WTC11 (cell line): ENCODE results near the gene KRT6A. TPM values are rescaled to one million over a fixed set of nuclear protein-coding genes. Genes with fewer than 3 reads are reported as not detected.

ENCODE experiments used
- ATAC-seq: fragments of 200-7000 bp; cut with Tn5 transposase; 2 replicates; pipeline ENCODE4 v1.10.0; 2021; ENCODE audit warnings: mild to moderate bottlenecking, moderate library complexity
- CTCF ChIA-PET: fragments of 300-600 bp; sonication (Branson Sonifier 250); formaldehyde crosslinking; loops from one replicate; lab custom pipeline; 2021; ENCODE audit warnings: antibody characterized with exemption; lab: Charles Lee
- POLR2A ChIA-PET: fragments of 350-600 bp; sonication (Branson Sonifier 250); formaldehyde crosslinking; loops from one replicate; lab custom pipeline; 2021; ENCODE audit warnings: antibody characterized with exemption; lab: Charles Lee
- DNase-seq: peaks from one replicate; pipeline ENCODE4 v3.0.0; 2021; ENCODE audit warnings: low spot score
- H3K27ac Mint-ChIP-seq: 2 replicates; pipeline ENCODE4 v1.8.0; 2021; ENCODE audit warnings: mixed read lengths
- H3K27me3 Mint-ChIP-seq: 2 replicates; pipeline ENCODE4 v1.8.0; 2021; ENCODE audit warnings: low read depth, mild to moderate bottlenecking, moderate library complexity, mixed read lengths
- H3K36me3 Mint-ChIP-seq: 2 replicates; pipeline ENCODE4 v1.8.0; 2021; ENCODE audit warnings: mixed read lengths
- H3K4me1 Mint-ChIP-seq: 2 replicates; pipeline ENCODE4 v1.8.0; 2022; ENCODE audit warnings: mixed read lengths
- H3K4me3 Mint-ChIP-seq: 2 replicates; pipeline ENCODE4 v1.8.0; 2021; ENCODE audit warnings: mild to moderate bottlenecking, moderate library complexity, mixed read lengths
- H3K9me3 Mint-ChIP-seq: 2 replicates; pipeline ENCODE4 v1.8.0; 2021; ENCODE audit warnings: mixed read lengths
- ATF1 ChIP-seq: sonication (generic); formaldehyde crosslinking; IDR thresholded peaks from 2 replicates; pipeline ENCODE4 v1.8.1; 2023; ENCODE audit warnings: mild to moderate bottlenecking, moderate library complexity, missing genetic modification reagents
- ATF2 ChIP-seq: sonication (generic); formaldehyde crosslinking; IDR thresholded peaks from 2 replicates; pipeline ENCODE4 v1.8.1; 2022; ENCODE audit warnings: low read depth, missing genetic modification reagents, borderline replicate concordance
- ATF3 ChIP-seq: sonication (generic); formaldehyde crosslinking; conservative IDR thresholded peaks from 2 replicates; pipeline ENCODE4 v1.8.1; 2022; ENCODE audit warnings: mild to moderate bottlenecking, missing genetic modification reagents
- EMX1 ChIP-seq: fragments of 250-450 bp; sonication (Bioruptor Pico); IDR thresholded peaks from 2 replicates; pipeline ENCODE4 v1.8.0; 2021; ENCODE audit warnings: mild to moderate bottlenecking
- FOXJ3 ChIP-seq: sonication (generic); formaldehyde crosslinking; IDR thresholded peaks from 2 replicates; pipeline ENCODE4 v1.9.0; 2021; ENCODE audit warnings: missing genetic modification reagents, mild to moderate bottlenecking, borderline replicate concordance
- FOXK1 ChIP-seq: sonication (generic); formaldehyde crosslinking; IDR thresholded peaks from 2 replicates; pipeline ENCODE4 v1.8.0; 2022; ENCODE audit warnings: mild to moderate bottlenecking, moderate library complexity, missing genetic modification reagents
- GTF2I ChIP-seq: fragments of 250-450 bp; sonication (Bioruptor Pico); conservative IDR thresholded peaks from 2 replicates; pipeline ENCODE4 v1.4.0; 2021; ENCODE audit warnings: mild to moderate bottlenecking
- IRF2 ChIP-seq: sonication (generic); formaldehyde crosslinking; IDR thresholded peaks from 2 replicates; pipeline ENCODE4 v1.8.0; 2022; ENCODE audit warnings: low read depth, missing genetic modification reagents, borderline replicate concordance
- MYBL2 ChIP-seq: sonication (generic); formaldehyde crosslinking; IDR thresholded peaks from 2 replicates; pipeline ENCODE4 v1.8.1; 2023; ENCODE audit warnings: mild to moderate bottlenecking, moderate library complexity, missing genetic modification reagents
- RELA ChIP-seq: sonication (generic); formaldehyde crosslinking; IDR thresholded peaks from 2 replicates; pipeline ENCODE4 v1.8.1; 2022; ENCODE audit warnings: missing genetic modification reagents, mild to moderate bottlenecking, borderline replicate concordance
- TP53 ChIP-seq: sonication (generic); formaldehyde crosslinking; IDR thresholded peaks from 2 replicates; pipeline ENCODE4 v1.8.1; 2023; ENCODE audit warnings: mild to moderate bottlenecking, missing genetic modification reagents
- USF2 ChIP-seq: sonication (generic); formaldehyde crosslinking; IDR thresholded peaks from 2 replicates; pipeline ENCODE4 v1.8.1; 2023; ENCODE audit warnings: mild to moderate bottlenecking, missing genetic modification reagents, moderate library complexity
- ZNF425 ChIP-seq: fragments of 250-450 bp; sonication (Bioruptor Pico); conservative IDR thresholded peaks from 2 replicates; pipeline ENCODE4 v1.9.0; 2021; ENCODE audit warnings: mild to moderate bottlenecking
- ZNF671 ChIP-seq: fragments of 250-450 bp; sonication (Bioruptor Pico); IDR thresholded peaks from 2 replicates; pipeline ENCODE4 v1.8.0; 2021; ENCODE audit warnings: mild to moderate bottlenecking
- total RNA-seq: library from RNA; stranded (reverse); gene quantifications from 3 replicates; pipeline ENCODE4 v1.2.3, GENCODE V29; 2021
- TF ChIP-seq, protein P1 (sequence below): sonication (generic); formaldehyde crosslinking; IDR thresholded peaks from 2 replicates; pipeline ENCODE4 v1.8.1; 2023; ENCODE audit warnings: mild to moderate bottlenecking, missing genetic modification reagents

Gene KRT6A
- total RNA-seq, 1 experiment from 2014 or later, result not detected

GRCh38 chr12:52439420-52439819 is 53.6 kb downstream of the KRT6A start:
- no peak for DNase-seq
- TF ChIP-seq RELA (CRISPR knock-in tag), result no peak
- Mint-ChIP-seq H3K27me3 (no peaks in the 10 kb centered on the region), H3K27ac (no peak overlapping the region), H3K4me1 (peaks cover 27% of the 10 kb centered on the region), H3K36me3 (no peaks in the 10 kb centered on the region), H3K9me3 (no peaks in the 10 kb centered on the region), H3K4me3 (no peak overlapping the region)
- CTCF ChIA-PET, result interaction anchor here (1.9 kb wide), 1 partner anchor 43 kb away, joined by 6 read pairs; no protein-coding TSS in a partner anchor
- ATAC-seq, result no peak
- POLR2A ChIA-PET, result no interaction called here

DNA sequence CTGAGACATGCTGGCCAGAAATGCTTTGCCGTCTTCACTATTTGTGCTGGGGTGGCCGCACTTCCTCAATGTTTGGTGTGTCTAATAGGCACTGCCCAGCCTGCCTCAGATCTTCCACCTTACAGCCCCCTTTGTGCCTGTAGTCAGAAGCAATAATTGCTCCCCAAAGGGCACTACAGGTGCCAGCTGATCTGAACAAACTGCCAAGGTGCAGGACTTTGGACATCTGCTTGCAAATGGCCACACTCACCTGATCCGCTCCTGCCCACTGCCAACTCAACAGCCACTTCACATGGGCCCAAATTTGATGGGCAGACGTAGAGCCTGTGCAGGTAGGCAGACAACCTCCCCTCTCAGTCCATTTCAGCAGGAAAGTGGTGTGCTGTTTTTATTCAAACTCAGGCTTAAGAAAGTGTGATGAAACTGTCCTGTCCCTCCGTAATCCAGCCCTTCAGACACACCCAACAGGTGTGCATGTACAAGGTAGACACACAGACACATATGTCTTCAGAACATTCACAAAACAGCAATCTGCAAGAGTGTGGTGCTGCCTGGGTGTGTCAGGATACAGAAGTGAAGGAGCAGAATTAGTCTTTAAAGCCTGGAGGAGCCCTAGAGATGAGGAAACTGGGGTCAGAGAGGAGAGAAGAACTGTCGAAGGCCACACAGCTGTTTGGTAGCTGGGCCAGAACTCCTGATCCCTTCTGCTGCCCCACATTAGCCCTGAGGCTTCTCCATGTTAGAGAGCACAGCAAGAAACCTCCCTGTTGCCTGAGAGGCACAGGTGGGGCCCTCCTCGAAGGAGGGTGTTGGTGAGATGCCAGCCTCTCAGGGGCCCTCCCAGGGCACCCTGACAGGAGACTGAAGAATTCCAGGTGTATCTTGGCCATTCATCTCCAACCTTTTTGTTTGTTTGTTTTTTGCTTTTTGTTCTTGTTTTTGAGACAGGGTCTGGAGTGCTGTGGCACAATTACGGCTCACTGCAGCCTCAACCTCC is 54.5 kb downstream of the KRT6A start:
- TF ChIP-seq ATF3 (no peak), IRF2 (CRISPR knock-in tag) (no peak), FOXK1 (no peak), FOXJ3 (CRISPR knock-in tag) (no peak), TP53 (CRISPR knock-in tag) (no peak), ATF1 (CRISPR knock-in tag) (no peak), GTF2I (CRISPR knock-in tag) (no peak)
- TF ChIP-seq, protein P1, sequence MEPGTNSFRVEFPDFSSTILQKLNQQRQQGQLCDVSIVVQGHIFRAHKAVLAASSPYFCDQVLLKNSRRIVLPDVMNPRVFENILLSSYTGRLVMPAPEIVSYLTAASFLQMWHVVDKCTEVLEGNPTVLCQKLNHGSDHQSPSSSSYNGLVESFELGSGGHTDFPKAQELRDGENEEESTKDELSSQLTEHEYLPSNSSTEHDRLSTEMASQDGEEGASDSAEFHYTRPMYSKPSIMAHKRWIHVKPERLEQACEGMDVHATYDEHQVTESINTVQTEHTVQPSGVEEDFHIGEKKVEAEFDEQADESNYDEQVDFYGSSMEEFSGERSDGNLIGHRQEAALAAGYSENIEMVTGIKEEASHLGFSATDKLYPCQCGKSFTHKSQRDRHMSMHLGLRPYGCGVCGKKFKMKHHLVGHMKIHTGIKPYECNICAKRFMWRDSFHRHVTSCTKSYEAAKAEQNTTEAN (CRISPR knock-in tag), result no peak
- TF ChIP-seq, all 79 proteins: peak for 0
- no peaks in the 10 kb centered on the region for H3K9me3 Mint-ChIP-seq
- H3K27me3 Mint-ChIP-seq, result no peaks in the 10 kb centered on the region
- no peaks in the 10 kb centered on the region for H3K36me3 Mint-ChIP-seq
- ChIA-PET POLR2A (no interaction called here), CTCF (no interaction called here)
- no peak for DNase-seq
- H3K27ac Mint-ChIP-seq, result no peak overlapping the region
- peaks cover 30% of the 10 kb centered on the region for H3K4me1 Mint-ChIP-seq
- H3K4me3 Mint-ChIP-seq, result no peak overlapping the region
- ATAC-seq, result no peak

- no peaks in the 10 kb centered on the region for H3K36me3 Mint-ChIP-seq
- no peak overlapping the region for H3K27ac Mint-ChIP-seq
- ChIA-PET CTCF (interaction anchor here (1.6 kb wide), 1 partner anchor 10 kb away, joined by 4 read pairs; no protein-coding TSS in a partner anchor), POLR2A (no interaction called here)
- no peak for ATAC-seq
- H3K4me3 Mint-ChIP-seq, result no peak overlapping the region
- H3K9me3 Mint-ChIP-seq, result no peaks in the 10 kb centered on the region
- DNase-seq, result no peak
- no peaks in the 10 kb centered on the region for H3K27me3 Mint-ChIP-seq
- TF ChIP-seq USF2 (CRISPR knock-in tag) (no peak), ZNF671 (CRISPR knock-in tag) (no peak), ATF2 (CRISPR knock-in tag) (no peak), EMX1 (CRISPR knock-in tag) (no peak), ZNF425 (CRISPR knock-in tag) (no peak), MYBL2 (CRISPR knock-in tag) (no peak)
- H3K4me1 Mint-ChIP-seq, result peaks cover 20% of the 10 kb centered on the region
These were observed 55.5 kb downstream of the KRT6A start for GRCh38 chr12:52437508-52437907.

Other genes with a start within 250 kb of the KRT6A start
- 0.11 to 0.18 TPM in 2 of 3 replicates, not detected in the other for gene KRT86, start 218.6 kb downstream of the KRT6A start, total RNA-seq
- gene KRT81, start 201.7 kb downstream of the KRT6A start, total RNA-seq, result 0.21 to 0.70 TPM (median 0.34 TPM) in 3 replicates
- gene KRT83, start 171.9 kb downstream of the KRT6A start, total RNA-seq, result not detected in 3 replicates
- not detected in 3 replicates for gene KRT85, start 125.8 kb downstream of the KRT6A start, total RNA-seq
- gene KRT84, start 107.6 kb downstream of the KRT6A start, total RNA-seq, result not detected in 3 replicates
- not detected in 3 replicates for gene KRT82, start 86.9 kb downstream of the KRT6A start, total RNA-seq
- not detected in 3 replicates for gene KRT75, start 58.9 kb downstream of the KRT6A start, total RNA-seq
- gene KRT6B, start 41.1 kb downstream of the KRT6A start, total RNA-seq, result not detected in 3 replicates
- gene KRT6C, start 19.5 kb downstream of the KRT6A start, total RNA-seq, result not detected in 3 replicates
- gene KRT5, start 27.1 kb upstream of the KRT6A start, total RNA-seq, result not detected in 3 replicates
- not detected in 3 replicates for gene KRT71, start 59.9 kb upstream of the KRT6A start, total RNA-seq
- gene KRT74, start 80.6 kb upstream of the KRT6A start, total RNA-seq, result not detected in 3 replicates
- gene KRT72, start 108.2 kb upstream of the KRT6A start, total RNA-seq, result 0.11 TPM in 1 of 3 replicates, not detected in the others
- not detected in 3 replicates for gene KRT73, start 125.3 kb upstream of the KRT6A start, total RNA-seq
- gene KRT2, start 159.0 kb upstream of the KRT6A start, total RNA-seq, result not detected in 3 replicates
- gene KRT1, start 187.2 kb upstream of the KRT6A start, total RNA-seq, result not detected in 3 replicates
- not detected in 3 replicates for gene KRT77, start 210.3 kb upstream of the KRT6A start, total RNA-seq